Colonic mucosa (tissue), 4 donors: Measurements from ENCODE around the gene SRXN1. TPM values are rescaled to one million over a fixed set of nuclear protein-coding genes. Genes with fewer than 3 reads are reported as not detected.

Experiments
- DNase-seq: peaks from one replicate; pipeline ENCODE4 v3.0.0-alpha.2; 2020
- H3K27ac ChIP-seq: fragments of 200-600 bp; one replicate; pipeline ENCODE4 v1.8.0; 2021
- H3K27me3 ChIP-seq: fragments of 200-600 bp; one replicate; pipeline ENCODE4 v1.8.0; 2021
- H3K36me3 ChIP-seq: fragments of 200-600 bp; one replicate; pipeline ENCODE4 v1.8.0; 2021
- H3K4me1 ChIP-seq: fragments of 200-600 bp; one replicate; pipeline ENCODE4 v1.8.0; 2021; ENCODE audit warnings: mild to moderate bottlenecking
- H3K4me3 ChIP-seq: fragments of 200-600 bp; one replicate; pipeline ENCODE4 v1.8.0; 2021
- H3K9ac ChIP-seq, 2 donors: one replicate each; pipeline ENCODE4 v1.7.0; 2013; ENCODE audit warnings: control low read depth in 2 of 2, low read depth in 2 of 2, low read length in 2 of 2
- H3K9me3 ChIP-seq: fragments of 200-600 bp; one replicate; pipeline ENCODE4 v1.8.0; 2021
- CTCF ChIP-seq: fragments of 200-600 bp; IDR thresholded peaks from one replicate; pipeline ENCODE4 v1.8.0; 2022; ENCODE audit warnings: antibody characterized with exemption, mild to moderate bottlenecking
- intact Hi-C: fragments of 100-400 bp; cut with DNase I; formaldehyde crosslinking; loops from one replicate; pipeline ENCODE4 v1.14.1; 2022
- total RNA-seq, 2 donors: library from RNA; stranded (reverse); fragmentation: NEBNext Ultra II Directional in 1 of 2; extraction: Animal tissue kit (Norgen Biotek cat#: 25700) in 1 of 2; gene quantifications; one replicate each; pipeline ENCODE4 v1.2.1, GENCODE V29; 2021
- donor health status: healthy.
- donor health status: DM: no; HTN: no; CAD: no.
- donor health status: DM: no; HTN: no; CAD: no.

The SRXN1 gene
- total RNA-seq, 2 donors from 2014 or later = 20.8 to 25.3 TPM

- Histone ChIP-seq H3K36me3 (no peaks in the 10 kb centered on the region), H3K9ac (no peak overlapping the region), H3K9me3 (no peaks in the 10 kb centered on the region), H3K27ac (no peak overlapping the region), H3K4me3 (no peak overlapping the region), H3K27me3 (no peaks in the 10 kb centered on the region), H3K4me1 (no peaks in the 10 kb centered on the region)
- no peak for DNase-seq
- TF ChIP-seq CTCF = no peak
- intact Hi-C loops = no loop called here
These were observed 34.0 kb downstream of the SRXN1 start for GRCh38 chr20:618980-619379.

- no peaks in the 10 kb centered on the region for H3K9me3 ChIP-seq
- H3K4me3 ChIP-seq = no peak overlapping the region
- H3K36me3 ChIP-seq = no peaks in the 10 kb centered on the region
- DNase-seq = no peak
- H3K4me1 ChIP-seq = no peaks in the 10 kb centered on the region
- H3K27me3 ChIP-seq = no peaks in the 10 kb centered on the region
- no peak overlapping the region for H3K9ac ChIP-seq
- intact Hi-C loops = no loop called here
- H3K27ac ChIP-seq = no peak overlapping the region
- no peak for TF ChIP-seq CTCF
These were observed 34.9 kb downstream of the SRXN1 start for GRCh38 chr20:617934-618690.

- Histone ChIP-seq H3K4me3 (no peak overlapping the region), H3K27me3 (peaks cover 17% of the 10 kb centered on the region), H3K9ac (no peak overlapping the region), H3K9me3 (no peaks in the 10 kb centered on the region), H3K36me3 (no peaks in the 10 kb centered on the region), H3K27ac (no peak overlapping the region), H3K4me1 (no peaks in the 10 kb centered on the region)
- intact Hi-C loops = no loop called here
- TF ChIP-seq CTCF = no peak
- DNase-seq = no peak
These were observed 37.5 kb downstream of the SRXN1 start for GRCh38 chr20:615514-615913.

GRCh38 chr20:611843-612185, 41.2 kb downstream of the SRXN1 start:
- no peak overlapping the region for H3K4me3 ChIP-seq
- intact Hi-C loops = no loop called here
- no peak for TF ChIP-seq CTCF

GRCh38 chr20:611047-611842, 41.8 kb downstream of the SRXN1 start:
- Histone ChIP-seq H3K36me3 (no peaks in the 10 kb centered on the region), H3K4me3 (no peak overlapping the region), H3K27ac (no peak overlapping the region), H3K9ac (no peak overlapping the region), H3K9me3 (no peaks in the 10 kb centered on the region), H3K4me1 (no peaks in the 10 kb centered on the region), H3K27me3 (peaks cover 34% of the 10 kb centered on the region)
- TF ChIP-seq CTCF = no peak
- DNase-seq = no peak
- intact Hi-C loops = no loop called here

More at GRCh38 chr20:611843-612185, 41.2 kb downstream of the SRXN1 start:
- Histone ChIP-seq H3K4me1 (no peaks in the 10 kb centered on the region), H3K9ac (no peak overlapping the region), H3K27me3 (peaks cover 34% of the 10 kb centered on the region), H3K9me3 (no peaks in the 10 kb centered on the region), H3K27ac (no peak overlapping the region), H3K36me3 (no peaks in the 10 kb centered on the region)
- DNase-seq = no peak
